Activated naive CD4-positive, alpha-beta T cell treated with anti-CD3 and anti-CD28 coated beads, Interleukin-2, amount 10 ng/mL, durations not matched to agents 7 days and 5 days (primary cell): Measurements from ENCODE around the gene SMG1.
"Not testable (repeated sequence)": the region's sequence is repeated elsewhere in the genome, so short reads cannot be mapped to it uniquely, and the experiment has no call there.

ENCODE experiments used
- CTCF ChIA-PET: fragments of 350-600 bp; sonication (Branson Sonifier 250); formaldehyde crosslinking; loops from one replicate; lab custom pipeline; 2021; ENCODE audit warnings: antibody characterized with exemption; lab: Charles Lee
- DNase-seq: peaks from one replicate; pipeline ENCODE4 v3.0.0-alpha.2; 2020
- H3K27ac Mint-ChIP-seq: one replicate; pipeline ENCODE4 v1.8.0; 2021; ENCODE audit warnings: mild to moderate bottlenecking, moderate library complexity, mixed read lengths
- H3K27me3 Mint-ChIP-seq: one replicate; pipeline ENCODE4 v1.8.0; 2021; ENCODE audit warnings: mild to moderate bottlenecking, mixed read lengths
- H3K36me3 Mint-ChIP-seq: one replicate; pipeline ENCODE4 v1.8.0; 2021; ENCODE audit warnings: mixed read lengths
- H3K4me1 Mint-ChIP-seq: one replicate; pipeline ENCODE4 v1.8.0; 2021; ENCODE audit warnings: mixed read lengths
- H3K4me3 Mint-ChIP-seq: one replicate; pipeline ENCODE4 v1.8.0; 2021; ENCODE audit warnings: mild to moderate bottlenecking, moderate library complexity, mixed read lengths
- H3K9me3 Mint-ChIP-seq: one replicate; pipeline ENCODE4 v1.8.0; 2021; ENCODE audit warnings: mixed read lengths

SMG1 gene

GRCh38 chr16:18925986-18926865 lies at the start of gene SMG1:
TSS of gene SMG1 (minus strand) at chr16:18926408. CDS start at chr16:18926041, 367 bp downstream.
- CTCF ChIA-PET = interaction anchor here (0.6 kb wide), 1 partner anchor 84 kb away, joined by 4 read pairs; no protein-coding TSS in a partner anchor
- Mint-ChIP-seq H3K27ac (peak within 1 kb of the TSS; percentile 98), H3K4me3 (peak within 1 kb of the TSS; percentile 99), H3K4me1 (peaks cover 37% of the 10 kb centered on the region)
- H3K9me3 Mint-ChIP-seq, H3K27me3 Mint-ChIP-seq, H3K36me3 Mint-ChIP-seq: not testable (repeated sequence)
- DNase-seq = peak; percentile 92

GRCh38 chr16:18975109-18975508 lies 48.9 kb upstream of the SMG1 start:
- no peak for DNase-seq
- peaks cover 39% of the 10 kb centered on the region for H3K27me3 Mint-ChIP-seq
- H3K4me3 Mint-ChIP-seq = no peak overlapping the region
- no peaks in the 10 kb centered on the region for H3K36me3 Mint-ChIP-seq
- CTCF ChIA-PET = interaction anchor here (0.9 to 1.0 kb wide), 2 partner anchors 8 to 173 kb away, joined by 3 read pairs; partner anchors contain the start of genes ARL6IP1 and TMC7
- no peaks in the 10 kb centered on the region for H3K9me3 Mint-ChIP-seq
- no peak overlapping the region for H3K27ac Mint-ChIP-seq
- H3K4me1 Mint-ChIP-seq = no peaks in the 10 kb centered on the region

- DNase-seq = no peak
- H3K4me1 Mint-ChIP-seq = peaks cover 6% of the 10 kb centered on the region
- no peaks in the 10 kb centered on the region for H3K9me3 Mint-ChIP-seq
- H3K4me3 Mint-ChIP-seq = no peak overlapping the region
- no peak overlapping the region for H3K27ac Mint-ChIP-seq
- no peaks in the 10 kb centered on the region for H3K36me3 Mint-ChIP-seq
- CTCF ChIA-PET = interaction anchor here (0.5 to 1.3 kb wide), 7 partner anchors 11 to 387 kb away, joined by 3 to 10 read pairs (median 4); partner anchors contain the start of gene ARL6IP1
- H3K27me3 Mint-ChIP-seq = peaks cover 4% of the 10 kb centered on the region
Observed at GRCh38 chr16:18969855-18970240, 43.6 kb upstream of the SMG1 start.

GRCh38 chr16:18969050-18969854 lies 43.0 kb upstream of the SMG1 start:
- H3K27ac Mint-ChIP-seq = no peak overlapping the region
- no peak overlapping the region for H3K4me3 Mint-ChIP-seq
- no peaks in the 10 kb centered on the region for H3K9me3 Mint-ChIP-seq

GRCh38 chr16:18966791-18967190 lies 40.6 kb upstream of the SMG1 start:
- Mint-ChIP-seq H3K4me1 (peaks cover 6% of the 10 kb centered on the region), H3K27ac (no peak overlapping the region), H3K27me3 (peaks cover 11% of the 10 kb centered on the region), H3K9me3 (no peaks in the 10 kb centered on the region), H3K36me3 (no peaks in the 10 kb centered on the region), H3K4me3 (no peak overlapping the region)
- CTCF ChIA-PET = interaction anchor here (0.7 kb wide), 1 partner anchor 182 kb away, joined by 3 read pairs; no protein-coding TSS in a partner anchor
- no peak for DNase-seq

More at GRCh38 chr16:18969050-18969854, 43.0 kb upstream of the SMG1 start:
- Mint-ChIP-seq H3K36me3 (no peaks in the 10 kb centered on the region), H3K4me1 (peaks cover 6% of the 10 kb centered on the region), H3K27me3 (peaks cover 4% of the 10 kb centered on the region)
- CTCF ChIA-PET = interaction anchor here (0.5 to 1.4 kb wide), 10 partner anchors 11 to 386 kb away, joined by 3 to 10 read pairs (median 4); partner anchors contain the start of gene ARL6IP1
- DNase-seq = peak; percentile 84

GRCh38 chr16:18965555-18965954 lies 39.3 kb upstream of the SMG1 start:
- CTCF ChIA-PET = no interaction called here

GRCh38 chr16:18959031-18959505 lies 32.9 kb upstream of the SMG1 start:
- H3K4me3 Mint-ChIP-seq = no peak overlapping the region
- H3K27me3 Mint-ChIP-seq = peaks cover 33% of the 10 kb centered on the region
- no peaks in the 10 kb centered on the region for H3K9me3 Mint-ChIP-seq
- H3K36me3 Mint-ChIP-seq = no peaks in the 10 kb centered on the region
- DNase-seq = no peak
- H3K27ac Mint-ChIP-seq = no peak overlapping the region
- CTCF ChIA-PET = interaction anchor here (0.6 kb wide), 1 partner anchor 540 kb away, joined by 3 read pairs; no protein-coding TSS in a partner anchor
- H3K4me1 Mint-ChIP-seq = peaks cover 11% of the 10 kb centered on the region

More at GRCh38 chr16:18965555-18965954, 39.3 kb upstream of the SMG1 start:
- Mint-ChIP-seq H3K27me3 (peaks cover 23% of the 10 kb centered on the region), H3K36me3 (no peaks in the 10 kb centered on the region), H3K27ac (no peak overlapping the region), H3K4me3 (no peak overlapping the region), H3K9me3 (no peaks in the 10 kb centered on the region), H3K4me1 (peaks cover 6% of the 10 kb centered on the region)
- no peak for DNase-seq

- Mint-ChIP-seq H3K27me3 (peaks cover 33% of the 10 kb centered on the region), H3K4me1 (peaks cover 11% of the 10 kb centered on the region), H3K27ac (no peak overlapping the region), H3K4me3 (no peak overlapping the region), H3K36me3 (no peaks in the 10 kb centered on the region), H3K9me3 (no peaks in the 10 kb centered on the region)
- CTCF ChIA-PET = interaction anchor here (0.6 to 1.5 kb wide), 4 partner anchors 11 to 540 kb away, joined by 3 to 6 read pairs (median 3); no protein-coding TSS in a partner anchor
- no peak for DNase-seq
Observed at GRCh38 chr16:18958621-18959029, 32.4 kb upstream of the SMG1 start.

- Mint-ChIP-seq H3K27ac (peak overlapping the region; percentile 73), H3K4me3 (peak overlapping the region; percentile 75), H3K4me1 (peaks cover 11% of the 10 kb centered on the region), H3K27me3 (peaks cover 25% of the 10 kb centered on the region)
- H3K9me3 Mint-ChIP-seq, H3K36me3 Mint-ChIP-seq, DNase-seq, CTCF ChIA-PET: not testable (repeated sequence)
Observed at GRCh38 chr16:18956658-18957241, 30.5 kb upstream of the SMG1 start.

- peaks cover 14% of the 10 kb centered on the region for H3K4me1 Mint-ChIP-seq
- H3K27me3 Mint-ChIP-seq = peaks cover 19% of the 10 kb centered on the region
- CTCF ChIA-PET = interaction anchor here (0.8 kb wide), 1 partner anchor 14 kb away, joined by 3 read pairs; no protein-coding TSS in a partner anchor
- DNase-seq = peak; percentile 35
- H3K4me3 Mint-ChIP-seq = peak overlapping the region; percentile 75
- peak overlapping the region; percentile 73 for H3K27ac Mint-ChIP-seq
- not testable (repeated sequence) for H3K9me3 Mint-ChIP-seq, H3K36me3 Mint-ChIP-seq
Observed at GRCh38 chr16:18955874-18956580, 29.8 kb upstream of the SMG1 start.

- Mint-ChIP-seq H3K27ac (no peak overlapping the region), H3K4me3 (no peak overlapping the region), H3K4me1 (peaks cover 23% of the 10 kb centered on the region), H3K36me3 (no peaks in the 10 kb centered on the region), H3K9me3 (no peaks in the 10 kb centered on the region), H3K27me3 (peaks cover 15% of the 10 kb centered on the region)
- CTCF ChIA-PET = interaction anchor here (1.2 kb wide), 1 partner anchor 15 kb away, joined by 3 read pairs; no protein-coding TSS in a partner anchor
- DNase-seq = no peak
Observed at GRCh38 chr16:18953547-18953946, 27.3 kb upstream of the SMG1 start.

GRCh38 chr16:18950469-18951185 lies 24.4 kb upstream of the SMG1 start:
- DNase-seq = peak; percentile 23
- peaks cover 8% of the 10 kb centered on the region for H3K27me3 Mint-ChIP-seq
- no peaks in the 10 kb centered on the region for H3K9me3 Mint-ChIP-seq
- H3K36me3 Mint-ChIP-seq = no peaks in the 10 kb centered on the region
- CTCF ChIA-PET = interaction anchor here (0.7 kb wide), 1 partner anchor 14 kb away, joined by 3 read pairs; no protein-coding TSS in a partner anchor
- no peak overlapping the region for H3K27ac Mint-ChIP-seq
- no peak overlapping the region for H3K4me3 Mint-ChIP-seq
- H3K4me1 Mint-ChIP-seq = peaks cover 27% of the 10 kb centered on the region
